Stimulated activated CD8-positive, alpha-beta memory T cell treated with anti-CD3 and anti-CD28 coated beads, Interleukin-4, amount 100 ng/mL, for 48 hours (primary cell): Measurements from ENCODE around the gene NTNG1.

Experiments used
- DNase-seq: peaks from one replicate; pipeline ENCODE4 v3.0.0-alpha.2; 2020

NTNG1 gene

GRCh38 chr1:107264561-107264960 is 123.7 kb downstream of the NTNG1 start:
- no peak for DNase-seq

DNA sequence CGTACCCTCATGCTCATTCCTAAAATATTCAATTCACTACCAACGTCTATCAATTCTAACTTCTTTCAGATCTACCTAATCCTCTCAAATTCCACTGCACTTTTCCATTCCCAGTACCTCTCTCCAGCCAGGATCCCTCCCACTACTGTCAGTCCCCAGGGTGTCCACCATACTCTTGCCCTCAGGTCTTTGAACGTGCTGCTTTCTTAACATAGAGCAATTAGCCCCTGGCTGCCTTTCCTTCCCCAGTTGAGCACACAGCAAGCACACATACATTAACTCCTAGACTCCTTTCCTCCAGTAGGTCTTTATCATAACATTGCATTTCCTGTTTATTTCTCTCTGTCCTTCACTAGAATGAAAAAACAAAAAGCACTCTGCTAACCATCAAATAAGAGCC is 126.7 kb downstream of the NTNG1 start:
- no peak for DNase-seq

DNA sequence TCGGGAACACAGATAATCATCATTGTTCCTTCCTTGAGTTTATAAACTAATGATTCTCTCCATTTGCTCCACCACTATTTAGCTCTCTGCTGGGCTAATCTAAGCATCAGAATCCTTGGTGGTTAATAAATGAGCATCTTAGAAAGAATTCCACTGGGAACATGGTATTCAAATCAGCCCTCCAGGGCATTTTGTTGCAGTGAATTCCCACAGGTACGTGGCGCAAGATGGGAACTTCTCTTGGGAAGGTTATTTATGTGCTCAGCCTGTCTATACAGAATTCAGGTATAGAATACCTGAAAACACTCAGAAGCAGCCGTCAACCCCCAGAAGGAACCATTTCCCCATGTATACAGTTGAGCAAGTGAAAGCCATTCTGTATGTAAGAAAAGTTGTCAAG is 131.5 kb downstream of the NTNG1 start:
- DNase-seq, result no peak

- DNase-seq, result no peak
These were observed 132.7 kb downstream of the NTNG1 start for GRCh38 chr1:107273515-107273914.

GRCh38 chr1:107274227-107274626 is 133.4 kb downstream of the NTNG1 start:
- no peak for DNase-seq

- DNase-seq, result no peak
These were observed 135.4 kb downstream of the NTNG1 start for GRCh38 chr1:107276247-107276646.

- no peak for DNase-seq
These were observed 136.2 kb downstream of the NTNG1 start for GRCh38 chr1:107277022-107277421.

GRCh38 chr1:107286125-107286524 is 145.3 kb downstream of the NTNG1 start:
- DNase-seq, result no peak

DNA sequence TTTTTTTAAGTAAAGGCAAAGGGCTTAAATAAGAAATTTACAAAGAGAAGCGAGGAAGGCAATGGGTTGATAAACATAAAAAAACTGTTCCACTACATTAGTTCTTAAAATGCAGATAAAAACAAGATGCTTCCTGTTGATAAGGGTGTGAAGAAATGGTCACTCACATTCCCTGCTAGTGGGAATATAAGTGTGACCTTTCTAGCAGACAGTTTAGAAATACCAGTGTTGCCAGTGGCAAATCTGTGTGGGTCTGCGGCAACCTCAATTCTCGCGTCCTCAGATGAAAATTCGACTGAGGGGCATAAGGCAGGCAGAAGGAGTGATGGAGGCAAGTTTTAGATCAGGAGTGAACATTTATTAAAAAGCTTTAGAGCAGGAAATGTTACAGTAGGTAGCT is 151.1 kb downstream of the NTNG1 start:
- no peak for DNase-seq

DNA sequence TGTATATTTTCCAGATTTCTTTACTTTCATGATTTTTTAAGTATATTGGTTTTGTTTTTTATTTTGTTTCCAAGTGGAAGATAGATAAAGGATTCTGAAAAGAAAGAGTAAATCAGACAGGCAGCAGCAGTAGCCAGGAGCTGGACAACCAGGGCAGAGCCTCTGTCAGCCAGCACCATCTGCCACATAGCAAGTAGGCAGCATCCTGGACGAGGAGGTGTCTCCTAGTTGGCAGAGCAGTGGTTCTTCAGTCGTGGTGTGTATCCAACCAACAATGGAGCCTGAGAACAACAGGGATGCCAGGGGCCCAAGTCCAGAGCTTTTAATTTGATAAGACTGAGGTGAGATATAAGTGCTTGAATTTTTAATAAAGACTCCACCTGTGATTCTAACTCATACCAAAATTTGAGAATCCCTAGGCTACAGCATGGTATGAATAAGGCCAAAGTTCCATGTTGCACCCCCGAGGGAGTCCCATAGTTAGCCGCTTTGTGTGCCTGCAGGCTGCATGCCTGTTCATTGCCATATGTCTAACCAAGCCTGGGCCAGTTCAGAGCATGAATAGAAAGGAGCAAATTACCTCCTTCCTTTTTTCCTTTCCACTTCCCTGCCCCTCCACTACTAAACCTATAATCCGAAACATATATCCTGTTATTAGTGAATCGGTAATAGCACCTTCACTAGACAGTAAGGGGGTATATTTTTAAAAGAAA is 153.2 kb downstream of the NTNG1 start:
- DNase-seq, result no peak

- no peak for DNase-seq
These were observed 153.8 kb downstream of the NTNG1 start for GRCh38 chr1:107294686-107295085.

DNA sequence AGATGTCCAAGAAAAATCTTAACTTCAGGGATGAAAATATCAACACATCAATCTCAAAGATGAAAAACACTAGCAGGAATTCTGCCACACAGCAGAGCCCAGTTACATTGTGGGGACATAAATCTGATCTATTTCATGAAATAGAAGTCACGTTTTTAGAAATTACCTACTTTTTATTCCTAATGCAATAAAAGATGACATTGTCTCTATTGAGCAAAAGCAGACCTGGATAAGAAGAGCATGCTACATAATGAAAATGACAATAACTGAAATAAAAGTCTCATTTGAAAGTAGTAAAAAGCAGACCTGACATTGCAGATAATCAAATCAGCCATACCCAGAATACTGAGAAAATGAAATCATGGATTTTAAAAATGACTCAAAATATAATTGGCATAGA is 156.8 kb downstream of the NTNG1 start:
- DNase-seq, result no peak

DNA sequence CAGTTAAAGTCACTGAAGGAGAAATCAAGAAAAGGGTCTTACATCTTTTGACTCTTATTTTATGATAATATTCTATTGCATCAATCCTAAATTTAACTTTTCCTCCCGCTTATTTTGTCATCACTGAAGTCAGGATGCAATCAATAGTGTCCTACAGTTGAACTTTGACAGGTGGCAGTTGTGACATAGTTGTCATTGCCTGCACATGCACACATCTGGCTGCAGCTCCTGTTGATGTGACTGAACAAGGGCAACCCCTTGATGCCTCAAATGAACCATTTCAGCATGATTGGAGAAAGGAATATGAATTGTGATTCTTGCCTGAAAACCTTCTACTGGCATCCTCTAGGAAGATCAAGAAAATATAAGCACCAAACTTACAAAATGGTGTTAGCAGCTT is 157.7 kb downstream of the NTNG1 start:
- no peak for DNase-seq

- no peak for DNase-seq
These were observed 158.7 kb downstream of the NTNG1 start for GRCh38 chr1:107299521-107299920.

- no peak for DNase-seq
These were observed 169.1 kb downstream of the NTNG1 start for GRCh38 chr1:107309962-107310361.

- DNase-seq, result no peak
These were observed 174.8 kb downstream of the NTNG1 start for GRCh38 chr1:107315652-107316051.

GRCh38 chr1:107318932-107319331 is 178.1 kb downstream of the NTNG1 start:
- DNase-seq, result no peak

DNA sequence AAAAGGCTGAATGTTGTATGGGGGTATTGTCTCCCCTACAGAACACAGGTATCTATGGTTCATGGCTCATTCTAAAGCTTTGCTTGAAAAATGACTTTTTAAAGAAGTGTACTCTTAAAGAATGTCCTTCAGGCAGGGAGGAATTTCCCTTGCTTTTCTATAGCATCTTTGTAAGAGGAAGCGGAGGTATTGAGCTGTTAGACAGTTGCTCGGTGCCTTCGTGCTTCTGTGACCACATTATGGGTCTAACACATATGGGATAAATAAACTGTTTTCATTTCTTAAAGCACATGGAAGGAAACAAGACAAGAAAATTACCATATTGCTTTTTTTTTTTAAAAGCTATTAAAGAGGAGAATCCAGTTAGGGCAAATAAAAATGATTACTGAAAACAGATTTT is 182.9 kb downstream of the NTNG1 start:
- DNase-seq, result no peak

- no peak for DNase-seq
These were observed 186.1 kb downstream of the NTNG1 start for GRCh38 chr1:107326824-107327445.

DNA sequence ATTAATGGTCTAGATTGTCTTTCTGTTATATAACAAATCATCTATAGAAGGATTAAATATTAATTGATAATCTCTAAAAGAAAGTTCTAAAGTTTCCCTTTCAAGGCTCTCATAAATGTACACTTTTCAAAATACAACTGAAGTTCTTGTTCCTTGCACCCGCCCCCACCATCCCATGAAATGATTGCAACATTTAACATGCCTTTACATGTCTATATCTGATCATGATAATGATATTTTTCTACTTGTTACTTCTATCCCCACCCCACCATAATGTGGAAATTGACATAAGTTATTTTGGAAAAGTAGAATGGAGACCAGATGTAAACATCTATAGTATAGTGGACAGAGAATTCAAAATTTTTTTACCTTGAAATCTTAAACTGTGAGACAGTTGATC is 186.6 kb downstream of the NTNG1 start:
- no peak for DNase-seq

DNA sequence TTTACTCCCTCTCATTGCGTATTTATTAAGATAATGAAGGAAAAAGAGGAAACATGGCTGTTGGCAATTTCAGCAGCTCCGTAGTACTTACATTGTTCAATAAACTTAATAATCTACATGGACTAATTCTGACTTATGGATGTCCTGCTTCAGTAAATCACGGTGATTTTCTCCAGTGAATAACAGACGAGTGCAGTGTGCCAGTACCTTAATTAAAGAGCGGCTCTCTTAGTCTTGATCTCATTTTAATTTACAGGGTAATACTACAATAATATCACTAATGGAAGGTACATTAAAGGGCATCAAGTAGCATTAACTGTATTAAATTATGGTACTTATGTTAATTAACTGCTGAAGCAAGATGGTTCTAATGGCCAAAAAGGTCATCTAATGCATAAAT is 187.2 kb downstream of the NTNG1 start:
- DNase-seq, result no peak

- no peak for DNase-seq
These were observed 198.9 kb downstream of the NTNG1 start for GRCh38 chr1:107339775-107340174.

- DNase-seq, result no peak
These were observed 201.5 kb downstream of the NTNG1 start for GRCh38 chr1:107342316-107342715.

DNA sequence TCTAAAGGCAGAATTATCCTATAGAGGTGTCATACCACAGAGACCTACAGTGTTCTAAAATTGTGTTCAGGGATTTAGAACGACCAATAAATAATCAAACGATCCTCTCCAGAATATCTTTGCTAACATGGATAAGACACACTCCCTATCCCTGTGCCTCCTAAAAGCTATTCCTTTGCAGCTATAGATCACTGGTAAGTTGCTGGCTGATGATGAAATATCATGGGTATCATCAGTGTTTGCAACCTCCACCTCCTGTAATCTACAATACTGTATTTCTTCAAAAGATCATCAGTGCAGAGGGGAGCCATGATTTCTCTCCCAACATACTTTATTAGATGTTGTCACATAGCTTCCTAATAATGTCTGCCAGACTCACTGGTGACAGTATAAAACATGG is 201.9 kb downstream of the NTNG1 start:
- no peak for DNase-seq

DNA sequence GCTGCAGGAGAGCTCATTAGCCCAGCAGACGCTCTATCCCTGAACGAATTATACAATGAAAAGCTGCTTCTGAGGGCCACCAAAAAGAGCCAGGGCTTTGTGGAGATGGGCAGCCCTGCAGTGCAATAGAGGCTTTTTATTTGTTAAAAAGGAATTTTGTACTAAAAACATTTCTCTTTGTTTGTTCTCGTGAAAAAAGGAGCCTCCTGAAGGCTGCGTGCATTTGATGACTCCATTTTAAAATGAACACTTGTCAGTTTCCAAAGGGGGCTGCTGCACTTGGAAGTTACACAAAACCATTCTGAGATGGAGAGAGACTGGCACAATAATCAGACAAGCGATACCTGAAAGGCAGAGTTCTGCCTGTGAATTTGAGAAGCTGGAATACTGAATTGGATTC is 202.8 kb downstream of the NTNG1 start:
- no peak for DNase-seq
